ENCODE data around the gene SASH3.

DNA sequence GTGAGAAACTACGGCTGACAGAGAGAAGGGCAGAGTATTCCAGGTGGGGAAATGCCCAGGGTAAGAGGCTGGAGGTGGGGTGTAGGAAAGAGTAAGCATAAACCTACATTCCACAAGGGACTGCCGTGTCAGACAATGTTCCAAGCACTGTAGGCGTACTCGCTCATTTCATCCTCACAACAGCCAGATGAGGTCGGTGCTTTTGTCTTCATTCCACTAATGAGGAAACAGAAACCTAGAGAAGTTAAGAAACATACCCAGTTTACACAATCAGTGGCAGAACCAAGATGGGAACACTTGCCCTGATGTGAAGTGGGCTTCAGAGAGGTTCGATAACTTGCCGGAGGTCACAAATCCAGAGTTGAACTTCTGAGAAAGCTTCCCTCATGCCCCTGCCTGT is 4.6 kb downstream of the SASH3 start:
- TF ChIP-seq, protein P1, sequence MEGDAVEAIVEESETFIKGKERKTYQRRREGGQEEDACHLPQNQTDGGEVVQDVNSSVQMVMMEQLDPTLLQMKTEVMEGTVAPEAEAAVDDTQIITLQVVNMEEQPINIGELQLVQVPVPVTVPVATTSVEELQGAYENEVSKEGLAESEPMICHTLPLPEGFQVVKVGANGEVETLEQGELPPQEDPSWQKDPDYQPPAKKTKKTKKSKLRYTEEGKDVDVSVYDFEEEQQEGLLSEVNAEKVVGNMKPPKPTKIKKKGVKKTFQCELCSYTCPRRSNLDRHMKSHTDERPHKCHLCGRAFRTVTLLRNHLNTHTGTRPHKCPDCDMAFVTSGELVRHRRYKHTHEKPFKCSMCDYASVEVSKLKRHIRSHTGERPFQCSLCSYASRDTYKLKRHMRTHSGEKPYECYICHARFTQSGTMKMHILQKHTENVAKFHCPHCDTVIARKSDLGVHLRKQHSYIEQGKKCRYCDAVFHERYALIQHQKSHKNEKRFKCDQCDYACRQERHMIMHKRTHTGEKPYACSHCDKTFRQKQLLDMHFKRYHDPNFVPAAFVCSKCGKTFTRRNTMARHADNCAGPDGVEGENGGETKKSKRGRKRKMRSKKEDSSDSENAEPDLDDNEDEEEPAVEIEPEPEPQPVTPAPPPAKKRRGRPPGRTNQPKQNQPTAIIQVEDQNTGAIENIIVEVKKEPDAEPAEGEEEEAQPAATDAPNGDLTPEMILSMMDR (IDR thresholded peaks at IDR 0.05; ENCODE audit: low read depth, low read length) = no peak
- TF ChIP-seq POLR2A (IDR thresholded peaks at IDR 0.05; ENCODE audit: extremely low read depth, insufficient read length) (no peak), MYC (IDR thresholded peaks at IDR 0.05; ENCODE audit: low read depth, low read length) (no peak)
- TF ChIP-seq, protein P2, sequence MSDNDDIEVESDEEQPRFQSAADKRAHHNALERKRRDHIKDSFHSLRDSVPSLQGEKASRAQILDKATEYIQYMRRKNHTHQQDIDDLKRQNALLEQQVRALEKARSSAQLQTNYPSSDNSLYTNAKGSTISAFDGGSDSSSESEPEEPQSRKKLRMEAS (IDR thresholded peaks at IDR 0.05; ENCODE audit: low read depth, low read length) = no peak
